CD14-positive monocyte (primary cell): ENCODE data around the gene NFIC. TPM values are rescaled to one million over a fixed set of nuclear protein-coding genes. Genes with fewer than 3 reads are reported as not detected.

Experiments
- DNase-seq, 3 donors: peaks; one replicate each; pipeline ENCODE4 v3.0.0-alpha.2; 2011 to 2022
- H2AFZ ChIP-seq: 2 replicates; pipeline ENCODE4 v1.6.0; 2012; ENCODE audit warnings: mild to moderate bottlenecking, low read depth, low read length, inconsistent platforms; ENCODE audit not compliant: insufficient read depth, poor library complexity, severe bottlenecking
- H3K27ac ChIP-seq, 2 donors: 1 replicate in 1 of 2; 2 replicates in 1 of 2; pipeline ENCODE4 v1.5.1; 2012 to 2013; ENCODE audit warnings: low read length in 2 of 2, control low read depth in 1 of 2, inconsistent platforms in 1 of 2, low read depth in 1 of 2, mild to moderate bottlenecking in 1 of 2
- H3K27me3 ChIP-seq, 2 donors: one replicate each; pipeline versions ENCODE4 v1.6.0 to v1.6.1; 2011 to 2013; ENCODE audit warnings: low read length in 2 of 2; ENCODE audit not compliant: control insufficient read depth in 2 of 2, insufficient read depth in 2 of 2
- H3K36me3 ChIP-seq, 2 donors: replicated peaks in 1 of 2; 1 replicate in 1 of 2; 2 replicates in 1 of 2; pipeline versions ENCODE4 v1.5.1 to v1.6.1; 2012 to 2013; ENCODE audit warnings: low read length in 2 of 2, control low read depth in 1 of 2, inconsistent platforms in 1 of 2, mild to moderate bottlenecking in 1 of 2; ENCODE audit not compliant: insufficient read depth in 2 of 2, control insufficient read depth in 1 of 2
- H3K4me1 ChIP-seq, 2 donors: 1 replicate in 1 of 2; 2 replicates in 1 of 2; pipeline versions ENCODE4 v1.5.1 to v1.6.1; 2012 to 2013; ENCODE audit warnings: low read length in 2 of 2, control low read depth in 1 of 2, inconsistent platforms in 1 of 2, mild to moderate bottlenecking in 1 of 2, moderate library complexity in 1 of 2; ENCODE audit not compliant: insufficient read depth in 2 of 2, control insufficient read depth in 1 of 2
- H3K4me2 ChIP-seq: replicated peaks from 2 replicates; pipeline ENCODE3; 2012; ENCODE audit warnings: low read length, moderate library complexity, mild to moderate bottlenecking; ENCODE audit not compliant: poor library complexity, severe bottlenecking; ENCODE audit errors: extremely low read depth
- H3K4me3 ChIP-seq, 3 experiments: fragments of 200-600 bp in 1 of 3; sonication (generic) in 1 of 3; replicated peaks in 1 of 3; 1 replicate in 2 of 3; 2 replicates in 1 of 3; pipeline ENCODE4 v1.5.1; 2011 to 2013; ENCODE audit warnings: low read length in 3 of 3, mild to moderate bottlenecking in 3 of 3, control low read depth in 2 of 3, low read depth in 2 of 3, inconsistent platforms in 1 of 3, moderate library complexity in 1 of 3
- H3K79me2 ChIP-seq: 2 replicates; pipeline ENCODE4 v1.6.0; 2012; ENCODE audit warnings: mild to moderate bottlenecking, control low read depth, inconsistent platforms, low read length, moderate library complexity; ENCODE audit not compliant: insufficient read depth
- H3K9ac ChIP-seq: 2 replicates; pipeline ENCODE4 v1.6.0; 2017; ENCODE audit warnings: low read length, mild to moderate bottlenecking; ENCODE audit not compliant: insufficient read depth, poor library complexity, severe bottlenecking
- H3K9me3 ChIP-seq, 2 donors: replicated peaks in 1 of 2; 1 replicate in 1 of 2; 2 replicates in 1 of 2; pipeline versions ENCODE4 v1.5.1 to v1.6.1; 2012 to 2013; ENCODE audit warnings: low read length in 2 of 2, control low read depth in 1 of 2; ENCODE audit not compliant: control insufficient read depth in 1 of 2, insufficient read depth in 1 of 2
- H4K20me1 ChIP-seq: 2 replicates; pipeline ENCODE4 v1.6.0; 2012; ENCODE audit warnings: mild to moderate bottlenecking, low read length, control low read depth, moderate library complexity; ENCODE audit not compliant: insufficient read depth
- H3K27ac Mint-ChIP-seq, 7 donors: one replicate each; pipeline ENCODE4 v1.8.0; 2020; ENCODE audit warnings: mild to moderate bottlenecking in 7 of 7, mixed read lengths in 7 of 7, moderate library complexity in 6 of 7, inconsistent platforms in 2 of 7
- H3K27me3 Mint-ChIP-seq, 3 donors: one replicate each; pipeline ENCODE4 v1.8.0; 2021 to 2022; ENCODE audit warnings: low read depth in 3 of 3, mild to moderate bottlenecking in 3 of 3, mixed read lengths in 3 of 3, moderate library complexity in 3 of 3, inconsistent platforms in 1 of 3
- H3K36me3 Mint-ChIP-seq, 2 donors: one replicate each; pipeline ENCODE4 v1.8.0; 2020; ENCODE audit warnings: mixed read lengths in 2 of 2, inconsistent platforms in 1 of 2, mild to moderate bottlenecking in 1 of 2
- H3K4me1 Mint-ChIP-seq: one replicate; pipeline ENCODE4 v1.8.0; 2020; ENCODE audit warnings: mild to moderate bottlenecking, mixed read lengths
- H3K4me3 Mint-ChIP-seq, 2 donors: one replicate each; pipeline ENCODE4 v1.8.0; 2020; ENCODE audit warnings: mild to moderate bottlenecking in 2 of 2, mixed read lengths in 2 of 2, moderate library complexity in 1 of 2
- H3K9me3 Mint-ChIP-seq, 7 donors: one replicate each; pipeline ENCODE4 v1.8.0; 2020 to 2022; ENCODE audit warnings: mixed read lengths in 7 of 7, mild to moderate bottlenecking in 6 of 7, moderate library complexity in 6 of 7, inconsistent platforms in 2 of 7
- WGBS: methylation state at CpG from one replicate; pipeline ENCODE4 v1.1.5; 2013; ENCODE audit warnings: missing lambda C conversion rate; ENCODE audit not compliant: insufficient coverage; 5-methylcytosine and 5-hydroxymethylcytosine counted together
- intact Hi-C, 2 donors: fragments of 100-400 bp; cut with micrococcal nuclease; formaldehyde crosslinking; loops; one replicate each; pipeline versions ENCODE4 v1.15.0 to v1.15.1; 2023
- polyA plus RNA-seq, 3 donors: library from polyadenylated mRNA; depleted of rRNA in 1 of 3; unstranded in 2 of 3; stranded (reverse) in 1 of 3; fragments of 300-500 nt in 2 of 3; fragments of >200 nt in 1 of 3; fragmentation: Illumina TruSeq in 2 of 3; gene quantifications; 1 replicate in 2 of 3; 2 replicates in 1 of 3; pipeline ENCODE4 v1.2.3, GENCODE V29; 2012 to 2021
- TF ChIP-seq, protein P1 (sequence below): fragments of 200-600 bp; IDR thresholded peaks from one replicate; pipeline ENCODE4 v1.8.0; 2022; ENCODE audit warnings: antibody characterized with exemption, mild to moderate bottlenecking

NFIC gene
- polyA plus RNA-seq, 3 donors = 7.0 to 13.8 (median 11.5) TPM

DNA sequence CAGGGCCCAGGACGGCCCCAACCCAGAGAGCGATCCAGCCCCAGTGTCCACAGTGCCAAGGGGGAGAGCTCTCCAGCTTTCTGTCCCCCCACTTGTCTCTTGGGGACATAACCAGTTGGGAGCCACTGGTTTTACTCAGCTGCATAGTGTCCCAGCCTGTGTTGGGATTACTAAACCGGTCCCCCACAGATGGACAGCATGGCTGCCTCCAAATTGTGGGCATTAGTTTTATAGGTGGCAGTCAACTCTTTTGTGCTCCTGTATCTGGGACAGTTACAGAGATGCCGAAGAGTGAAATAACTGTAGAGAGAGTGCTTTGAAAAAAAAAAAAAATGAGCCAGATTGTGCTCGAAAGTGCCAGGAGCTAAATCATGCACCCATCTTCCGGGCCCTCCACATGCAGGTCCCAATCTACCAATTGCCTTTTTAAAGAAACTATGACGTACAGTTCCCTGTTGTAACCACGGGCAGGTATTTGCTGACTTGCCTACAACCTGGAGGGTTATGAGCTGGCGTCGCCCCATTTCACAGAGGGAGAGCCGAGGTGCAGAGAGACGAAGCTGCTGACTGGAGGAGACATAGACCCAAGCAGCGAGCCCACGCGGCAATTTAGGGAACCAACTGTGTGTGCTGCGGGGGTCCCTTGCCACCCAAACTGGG is 2.4 kb upstream of the NFIC start:
- H3K27me3 ChIP-seq = peaks cover 0 to under 1% of the 10 kb centered on the region in 2 donors
- 84% methylated on average over 14 of the region's 16 CpGs for WGBS
- no peak overlapping the region for H3K9ac ChIP-seq
- H3K9me3 Mint-ChIP-seq = peaks cover 0 to 2% (median 0%) of the 10 kb centered on the region in 7 donors
- no peak for DNase-seq
- H3K79me2 ChIP-seq = peaks cover 82% of the 10 kb centered on the region
- peaks cover under 1 to 1% (median under 1%) of the 10 kb centered on the region in 3 donors for H3K27me3 Mint-ChIP-seq
- no peaks in the 10 kb centered on the region for H3K9me3 ChIP-seq
- no peak overlapping the region for H3K4me3 Mint-ChIP-seq
- TF ChIP-seq, protein P1, sequence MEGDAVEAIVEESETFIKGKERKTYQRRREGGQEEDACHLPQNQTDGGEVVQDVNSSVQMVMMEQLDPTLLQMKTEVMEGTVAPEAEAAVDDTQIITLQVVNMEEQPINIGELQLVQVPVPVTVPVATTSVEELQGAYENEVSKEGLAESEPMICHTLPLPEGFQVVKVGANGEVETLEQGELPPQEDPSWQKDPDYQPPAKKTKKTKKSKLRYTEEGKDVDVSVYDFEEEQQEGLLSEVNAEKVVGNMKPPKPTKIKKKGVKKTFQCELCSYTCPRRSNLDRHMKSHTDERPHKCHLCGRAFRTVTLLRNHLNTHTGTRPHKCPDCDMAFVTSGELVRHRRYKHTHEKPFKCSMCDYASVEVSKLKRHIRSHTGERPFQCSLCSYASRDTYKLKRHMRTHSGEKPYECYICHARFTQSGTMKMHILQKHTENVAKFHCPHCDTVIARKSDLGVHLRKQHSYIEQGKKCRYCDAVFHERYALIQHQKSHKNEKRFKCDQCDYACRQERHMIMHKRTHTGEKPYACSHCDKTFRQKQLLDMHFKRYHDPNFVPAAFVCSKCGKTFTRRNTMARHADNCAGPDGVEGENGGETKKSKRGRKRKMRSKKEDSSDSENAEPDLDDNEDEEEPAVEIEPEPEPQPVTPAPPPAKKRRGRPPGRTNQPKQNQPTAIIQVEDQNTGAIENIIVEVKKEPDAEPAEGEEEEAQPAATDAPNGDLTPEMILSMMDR = no peak
- intact Hi-C loops = no loop called here
- H2AFZ ChIP-seq = no peak overlapping the region
- peaks cover 42% of the 10 kb centered on the region for H3K4me1 Mint-ChIP-seq
- peaks cover 37% of the 10 kb centered on the region for H4K20me1 ChIP-seq
- no peaks in the 10 kb centered on the region for H3K36me3 ChIP-seq
- no peak overlapping the region for H3K27ac ChIP-seq
- no peak overlapping the region for H3K4me3 ChIP-seq
- peaks cover 34 to 52% of the 10 kb centered on the region in 2 donors for H3K4me1 ChIP-seq
- peaks cover 3% of the 10 kb centered on the region in 2 donors for H3K36me3 Mint-ChIP-seq
- H3K4me2 ChIP-seq = no peak overlapping the region
- H3K27ac Mint-ChIP-seq = peak overlapping the region in 2 of 7 donors; percentile 6 to 20

DNA sequence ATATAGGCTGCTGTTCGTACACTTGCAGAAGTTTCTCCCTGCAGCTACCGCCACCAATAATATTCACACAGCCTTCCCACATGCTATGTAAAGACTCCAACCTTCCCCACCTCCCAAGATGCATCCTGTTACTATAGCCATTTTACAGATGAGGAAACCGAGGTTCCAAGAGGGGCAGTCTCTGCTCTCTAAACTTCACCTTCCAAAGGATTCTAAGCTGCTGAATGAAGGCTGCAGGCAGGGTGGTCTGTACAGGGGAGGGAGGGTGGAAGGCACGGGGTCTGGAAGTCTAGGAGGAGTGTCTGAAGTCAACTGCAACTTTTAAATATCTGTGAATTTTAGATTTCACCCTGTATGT is 1.9 kb upstream of the NFIC start:
- Histone ChIP-seq H3K27ac (no peak overlapping the region), H3K4me3 (no peak overlapping the region), H2AFZ (no peak overlapping the region), H3K4me2 (no peak overlapping the region), H3K27me3 (no peaks in the 10 kb centered on the region), H3K9ac (no peak overlapping the region), H3K9me3 (no peaks in the 10 kb centered on the region), H3K4me1 (peaks cover 37 to 55% of the 10 kb centered on the region in 2 donors), H4K20me1 (peaks cover 37% of the 10 kb centered on the region), H3K79me2 (peaks cover 87% of the 10 kb centered on the region), H3K36me3 (no peaks in the 10 kb centered on the region)
- no peak overlapping the region for H3K27ac Mint-ChIP-seq
- H3K36me3 Mint-ChIP-seq = peaks cover 3% of the 10 kb centered on the region in 2 donors
- 68% methylated on average over 2 of the region's 4 CpGs for WGBS
- peaks cover 0 to 2% (median 0%) of the 10 kb centered on the region in 7 donors for H3K9me3 Mint-ChIP-seq
- DNase-seq = no peak
- TF ChIP-seq, protein P1 = no peak
- no peaks in the 10 kb centered on the region for H3K27me3 Mint-ChIP-seq
- peaks cover 43% of the 10 kb centered on the region for H3K4me1 Mint-ChIP-seq
- intact Hi-C loops = no loop called here
- no peak overlapping the region for H3K4me3 Mint-ChIP-seq
